CD4-positive, alpha-beta T cell treated with Interferon alpha-2 for 1 hour (primary cell): ENCODE measurements around the gene ACBD7.
A peak's percentile ranks its signal among the peaks of the same experiment; 100 is the strongest.

ENCODE experiments used
- DNase-seq, 2 donors: peaks; one replicate each; pipeline ENCODE4 v3.0.0-alpha.2; 2020 to 2022

The ACBD7 gene

DNA sequence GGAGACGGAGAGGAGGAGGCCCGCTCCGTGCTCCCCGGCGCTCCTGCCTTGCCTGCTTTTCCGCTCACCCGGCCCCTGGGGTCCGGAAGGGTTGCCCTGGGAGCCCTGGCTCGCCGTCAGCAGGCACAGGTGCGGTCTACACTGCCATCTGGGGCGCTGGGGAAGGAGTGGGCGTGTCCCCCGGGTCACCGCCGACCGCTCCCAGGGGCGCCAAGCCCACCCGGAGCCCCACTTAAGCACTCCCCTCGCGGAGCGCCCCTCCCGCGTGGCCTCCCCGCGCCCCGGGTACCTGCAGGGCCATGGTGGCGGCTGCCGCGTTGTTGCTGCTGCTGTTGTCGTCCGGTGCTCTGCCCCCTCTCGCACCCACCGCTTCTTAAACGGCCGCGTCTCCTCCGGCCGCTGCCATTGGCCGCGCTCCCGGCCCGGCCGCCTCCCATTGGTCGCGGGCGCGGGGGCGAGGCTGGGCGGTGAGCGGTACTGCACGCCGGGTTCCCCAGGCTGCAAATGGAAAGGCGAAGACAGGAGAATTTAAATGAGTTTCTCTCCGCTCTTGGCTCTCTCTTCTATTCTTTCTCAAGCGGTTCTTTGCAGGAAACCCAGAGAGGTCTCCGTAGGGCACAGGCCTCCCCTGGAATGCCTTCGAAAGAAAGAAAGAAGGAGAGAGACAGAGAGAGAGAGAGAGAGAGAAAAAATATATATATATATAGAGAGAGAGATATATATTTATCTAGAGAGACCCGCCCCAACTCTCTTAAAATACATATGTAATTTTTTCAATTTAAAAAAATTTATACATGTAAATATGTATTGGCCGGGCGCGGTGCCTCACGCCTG lies at the start of gene ACBD7:
Gene ACBD7, minus strand, starts transcription at position 349 of the 834 bp plus-strand sequence. Its CDS starts 48 bp downstream, at position 301.
- peak; percentile 71 to 83 for DNase-seq

DNA sequence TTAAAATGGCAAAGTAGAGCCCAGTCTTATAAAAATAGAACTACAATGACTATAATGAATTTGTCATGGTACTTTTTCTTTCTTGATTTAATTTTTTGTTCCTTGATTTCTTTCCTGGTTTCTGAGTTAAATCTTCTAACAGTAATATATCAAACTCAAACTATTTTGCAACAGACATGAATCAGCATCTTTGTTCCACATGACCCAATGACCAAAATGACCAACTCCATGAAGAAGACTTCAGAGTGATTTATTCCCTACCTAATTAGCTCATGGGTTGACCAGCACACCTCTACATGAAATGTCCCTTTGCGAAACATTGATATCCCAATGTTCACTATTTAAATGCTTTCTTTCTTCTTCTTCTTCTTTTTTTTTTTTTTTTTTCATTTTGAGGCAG lies 49.1 kb upstream of the ACBD7 start:
- DNase-seq, result no peak

DNA sequence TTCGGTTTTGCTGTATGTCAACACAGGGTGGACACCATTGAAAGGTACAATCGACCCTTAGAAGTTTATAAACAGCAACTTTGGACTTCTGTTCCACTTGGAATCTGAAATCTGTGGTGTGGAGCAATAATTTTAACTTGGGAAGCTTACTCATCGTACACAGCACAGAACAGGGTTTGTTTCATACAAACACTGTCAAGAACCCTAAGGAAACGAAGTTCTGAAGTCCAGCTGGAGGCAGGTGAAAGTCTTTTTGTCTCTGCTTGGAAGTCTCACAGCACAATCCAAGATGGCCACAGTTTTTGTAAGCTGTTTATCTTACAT lies 48.4 kb upstream of the ACBD7 start:
- no peak for DNase-seq

DNA sequence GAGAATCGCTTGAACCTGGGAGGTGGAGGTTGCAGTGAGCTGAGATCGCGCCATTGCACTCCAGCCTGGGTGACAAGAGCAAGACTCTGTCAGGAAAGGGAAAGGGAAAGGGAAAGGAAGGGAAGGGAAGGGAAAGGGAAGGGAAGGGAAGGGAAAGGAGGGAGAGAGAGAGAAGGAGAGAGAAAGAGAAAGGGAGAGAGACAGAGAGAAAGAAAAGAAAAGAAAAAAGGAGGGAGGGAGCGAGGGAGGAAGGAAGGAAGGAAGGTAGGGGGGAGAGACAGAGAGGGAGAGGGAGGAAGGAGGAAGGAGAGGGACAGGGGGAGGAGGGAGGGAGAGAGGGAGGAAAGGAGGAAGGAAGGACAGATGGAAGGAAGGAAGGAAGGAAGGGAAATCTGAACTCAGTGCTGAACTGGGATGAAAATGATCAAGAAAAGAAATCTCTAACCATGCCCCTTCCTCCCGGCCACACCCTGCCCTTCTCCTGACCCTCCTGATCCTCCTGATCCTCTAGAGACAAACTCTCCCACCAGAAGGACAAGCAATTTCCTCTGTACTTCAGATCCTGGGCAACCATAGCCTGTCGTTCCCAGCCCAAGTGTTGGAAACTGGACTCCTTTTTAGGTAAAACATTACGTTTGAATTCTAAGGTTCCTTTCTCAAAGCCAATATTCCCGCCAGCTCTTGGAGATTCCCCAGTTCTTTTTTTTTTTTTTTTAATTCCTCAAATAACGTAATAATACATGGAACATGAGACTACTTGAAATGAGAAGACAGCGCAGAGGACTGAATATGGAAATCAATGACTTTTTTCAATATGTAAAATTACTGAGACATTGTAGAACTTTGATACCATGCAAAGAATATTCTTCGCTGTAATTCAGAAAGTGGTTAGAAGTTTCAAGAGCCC lies 47.8 kb upstream of the ACBD7 start:
- no peak for DNase-seq

DNA sequence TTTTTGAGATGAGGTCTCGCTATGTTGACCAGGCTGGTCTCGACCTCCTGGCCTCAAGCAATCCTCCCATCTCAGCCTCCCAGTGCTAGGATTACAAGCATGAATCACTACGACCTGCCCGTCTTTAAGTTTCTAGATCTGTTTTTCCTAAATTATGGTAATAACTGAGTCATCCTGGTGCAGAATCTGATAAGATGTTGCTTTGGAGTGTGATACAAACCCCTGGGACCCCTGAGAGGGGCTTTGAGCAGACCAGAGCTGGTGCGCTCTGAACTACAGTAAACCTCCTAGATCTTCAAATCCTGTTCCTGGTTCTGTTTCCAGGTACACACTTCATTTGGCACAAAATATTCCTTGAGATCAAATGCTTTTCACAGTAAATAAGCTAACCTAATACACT lies 42.8 kb upstream of the ACBD7 start:
- no peak for DNase-seq

DNA sequence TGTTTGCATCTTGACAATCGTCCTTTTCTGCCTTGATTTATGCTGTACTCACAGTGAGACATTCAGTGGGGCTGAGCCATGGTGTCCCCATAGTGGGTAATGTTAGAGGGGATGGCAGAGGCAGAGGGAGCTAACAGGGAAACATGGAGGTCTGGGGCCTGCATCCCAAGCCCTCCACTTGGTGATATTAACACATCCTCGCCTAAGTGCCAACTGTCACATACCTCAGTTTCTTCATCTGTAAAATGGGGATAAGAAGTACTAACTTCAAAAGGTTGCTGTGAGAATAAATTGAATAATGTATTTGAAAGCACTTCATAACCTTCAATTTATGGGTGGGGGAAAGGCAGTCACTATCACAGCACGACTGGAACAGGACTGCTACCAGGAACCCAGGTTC lies 36.3 kb upstream of the ACBD7 start:
- DNase-seq, result no peak

DNA sequence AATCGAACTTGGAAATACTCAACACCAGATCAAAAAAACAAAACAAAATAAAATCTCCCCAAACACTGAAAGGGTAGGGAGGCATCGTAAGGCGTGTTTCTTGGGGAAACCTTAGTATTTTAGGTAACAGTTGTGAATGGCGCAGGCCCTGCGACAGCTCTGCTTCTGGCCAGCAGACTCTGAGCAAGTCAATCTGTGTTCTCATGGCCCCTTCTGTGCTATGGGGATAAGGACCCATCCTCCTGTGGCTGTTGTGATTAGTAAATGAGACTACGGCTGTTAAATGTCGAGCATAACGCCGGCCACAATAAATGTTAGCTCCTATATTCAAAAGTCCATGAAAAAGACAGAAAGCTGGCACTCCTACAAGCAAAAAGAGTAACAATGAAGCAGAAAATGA lies 35.6 kb upstream of the ACBD7 start:
- DNase-seq, result no peak

DNA sequence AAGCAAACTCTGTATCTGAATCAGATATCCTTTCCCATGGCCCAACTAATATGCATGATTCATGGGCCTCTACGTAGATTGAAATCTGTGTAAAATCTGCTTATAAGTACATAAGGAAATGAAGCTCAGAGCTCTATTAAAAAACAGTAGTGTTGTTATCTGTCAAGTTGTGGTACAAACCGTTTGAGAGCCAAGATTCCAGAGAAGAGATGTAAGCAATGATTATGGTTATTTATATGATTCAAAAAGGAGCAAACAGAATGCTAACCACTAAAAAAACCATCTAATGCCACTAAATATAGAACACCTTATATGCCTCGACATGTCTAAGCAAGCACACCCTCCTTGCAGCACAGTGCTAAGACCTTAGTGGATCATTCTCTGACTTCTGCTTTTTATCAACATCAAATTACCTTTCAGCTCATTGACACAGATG lies 35.2 kb upstream of the ACBD7 start:
- no peak for DNase-seq

DNA sequence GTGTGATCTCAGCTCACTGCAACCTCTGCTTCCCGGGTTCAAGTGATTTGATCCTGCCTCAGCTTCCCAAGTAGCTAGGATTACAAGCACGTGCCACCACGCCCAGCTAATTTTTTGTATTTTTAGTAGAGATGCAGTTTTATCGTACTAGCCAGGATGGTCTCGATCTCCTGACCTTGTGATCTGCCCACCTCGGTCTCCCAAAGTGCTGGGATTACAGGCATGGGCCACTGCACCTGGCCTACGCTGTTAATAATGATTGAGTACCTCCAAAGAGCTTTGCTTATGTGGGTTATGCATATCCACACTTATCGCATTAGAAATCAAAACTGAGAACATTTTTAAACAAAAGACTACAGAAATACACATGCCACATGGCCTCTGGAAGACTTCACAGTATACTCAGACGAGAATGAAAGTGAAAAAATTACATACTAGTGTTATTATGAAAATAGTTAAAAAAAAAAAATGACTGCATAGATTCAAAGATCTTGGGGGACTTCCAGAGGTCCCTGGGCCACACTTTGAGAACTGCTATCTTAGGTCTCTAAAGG lies 34.0 kb upstream of the ACBD7 start:
- no peak for DNase-seq

DNA sequence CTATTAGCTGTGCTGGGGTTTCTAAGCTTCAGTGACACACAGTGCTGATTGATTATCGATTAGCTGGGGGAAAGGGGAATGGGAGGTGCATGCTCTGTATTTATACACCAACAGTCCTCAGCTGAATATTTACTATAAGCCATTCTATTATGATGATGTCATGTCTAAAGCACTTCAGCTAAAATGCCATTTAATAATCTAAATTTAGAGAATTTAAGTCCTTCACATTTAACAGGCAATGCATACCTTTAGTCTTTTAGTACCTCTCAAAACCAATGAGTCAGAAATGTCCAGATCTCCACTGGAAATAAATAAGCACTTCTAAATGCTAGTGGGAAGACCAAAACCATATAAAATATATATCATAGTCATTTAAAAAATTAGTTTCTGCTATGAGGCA lies 33.1 kb upstream of the ACBD7 start:
- DNase-seq, result no peak

DNA sequence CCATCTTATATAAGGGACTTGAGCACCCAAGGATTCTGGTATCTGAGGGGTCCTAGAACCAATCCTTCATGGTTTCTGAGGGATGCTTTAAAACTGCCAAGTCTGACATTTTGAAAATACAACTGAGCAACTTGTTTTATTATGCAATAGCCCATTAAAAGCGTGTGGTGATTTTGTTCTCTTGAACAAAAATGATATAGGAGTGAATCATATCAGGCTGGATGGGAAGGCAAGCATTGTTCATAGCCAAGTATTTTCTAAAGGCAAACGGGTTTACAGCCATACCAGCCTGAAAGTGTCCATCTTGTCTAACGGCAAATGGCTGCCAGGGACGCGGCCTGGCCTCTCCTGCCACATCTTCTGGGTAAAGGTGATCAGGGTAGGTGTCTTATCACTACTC lies 31.9 kb upstream of the ACBD7 start:
- DNase-seq, result no peak

DNA sequence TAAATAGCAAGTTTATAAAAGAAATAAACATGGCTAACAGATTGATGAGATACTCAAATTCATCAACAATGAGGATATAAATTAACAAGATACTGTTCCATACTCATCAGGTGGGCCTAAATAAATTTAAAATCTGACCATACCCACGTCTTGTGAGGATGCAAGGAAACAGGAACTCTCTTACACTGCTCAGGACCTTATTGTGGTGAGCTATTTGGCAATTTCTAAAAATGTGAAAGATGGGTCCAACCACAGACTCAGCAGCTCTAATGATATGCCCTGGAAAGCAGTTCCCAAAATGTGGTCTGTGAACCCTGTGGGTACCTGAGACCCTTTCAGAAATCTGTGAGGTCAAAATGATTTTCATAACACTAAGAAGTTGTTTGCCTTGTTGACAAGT lies 30.0 kb upstream of the ACBD7 start:
- no peak for DNase-seq

DNA sequence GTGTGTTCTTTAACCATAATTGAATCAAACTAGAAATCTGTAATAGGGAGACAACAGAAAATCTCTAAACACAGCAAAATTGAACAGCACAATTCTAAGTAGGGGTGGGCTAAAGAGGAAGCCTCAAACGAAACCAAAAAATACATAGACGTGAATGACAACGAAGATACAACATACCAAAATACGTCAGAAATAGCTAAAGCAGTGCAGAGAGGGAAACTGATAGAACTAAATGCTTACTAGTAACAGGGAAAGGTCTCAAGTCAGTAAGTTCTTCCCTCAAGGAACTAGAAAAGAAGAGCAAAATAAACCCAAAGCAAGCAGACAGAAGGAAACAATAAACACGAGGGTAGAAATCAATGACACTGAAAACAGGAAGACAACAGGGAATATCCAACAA lies 27.6 kb upstream of the ACBD7 start:
- no peak for DNase-seq

DNA sequence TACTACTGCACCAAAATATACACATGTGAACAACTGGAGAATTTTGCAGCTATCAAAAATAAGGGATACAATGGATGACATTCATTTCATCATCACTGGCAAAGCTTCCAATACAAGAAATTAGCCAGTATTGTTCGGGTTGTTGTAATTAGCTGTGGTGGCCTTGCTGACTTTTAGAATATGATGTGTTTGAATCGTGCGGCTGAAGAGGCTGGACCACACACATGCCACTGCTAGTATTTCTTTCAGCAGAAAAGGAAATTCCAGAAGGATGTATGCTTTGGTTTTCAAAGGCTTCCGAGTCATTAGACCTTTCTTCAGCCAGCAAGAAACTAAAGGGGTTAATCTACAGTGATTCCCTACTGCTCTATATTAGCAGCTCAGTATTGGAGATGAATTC lies 25.2 kb upstream of the ACBD7 start:
- DNase-seq, result no peak

DNA sequence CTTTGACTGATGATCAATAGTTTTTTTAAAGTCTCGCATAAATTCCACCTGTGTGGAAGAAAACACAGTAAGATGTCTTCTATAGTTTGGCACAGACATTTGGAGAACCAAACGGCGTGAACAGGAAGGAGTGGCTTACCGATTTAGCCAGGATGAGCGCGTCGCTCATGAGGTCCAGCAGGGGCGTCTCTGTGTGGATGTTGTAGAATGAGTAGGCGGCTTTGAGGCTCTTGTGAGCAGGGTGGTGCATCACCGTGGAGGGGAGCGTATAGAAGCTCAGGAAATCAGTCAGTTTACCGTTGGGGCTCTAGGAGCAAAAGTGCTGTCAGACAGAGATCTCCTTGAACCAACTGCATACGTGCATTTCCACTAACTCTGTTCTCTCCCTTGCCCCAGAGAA lies 24.1 kb upstream of the ACBD7 start:
- DNase-seq, result no peak

DNA sequence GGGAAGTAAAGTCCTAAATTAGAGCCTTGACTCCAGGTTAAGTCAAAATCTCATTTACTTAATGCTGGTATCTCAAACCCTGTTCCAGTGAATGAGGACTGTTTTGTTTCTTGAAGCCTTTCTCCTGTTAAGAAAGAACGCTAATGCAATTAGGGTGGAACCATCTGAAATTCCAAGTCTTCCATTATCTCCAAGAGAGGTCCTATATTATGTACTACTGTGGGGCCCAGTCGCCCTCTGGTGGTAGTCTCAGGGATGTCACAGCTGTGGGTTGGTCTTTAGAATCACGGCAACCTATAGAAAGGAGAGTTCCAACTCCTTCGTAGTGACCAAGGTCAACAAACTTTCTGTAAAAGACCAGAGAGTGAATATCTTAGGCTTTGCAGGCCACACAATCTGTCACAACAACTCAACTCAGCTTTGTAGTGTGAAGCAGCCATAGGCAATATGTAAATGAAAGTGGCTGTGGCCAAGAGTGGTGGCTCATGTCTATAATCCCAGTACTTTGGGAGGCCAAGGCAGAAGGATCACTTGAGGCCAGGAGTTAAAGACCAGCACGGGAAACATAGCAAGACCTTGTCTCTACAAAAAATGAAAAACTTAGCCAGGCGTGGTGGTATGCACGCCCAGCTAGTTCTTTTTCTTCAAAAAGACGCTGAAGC lies 17.9 kb upstream of the ACBD7 start:
- DNase-seq, result peak; percentile 64 to 75

DNA sequence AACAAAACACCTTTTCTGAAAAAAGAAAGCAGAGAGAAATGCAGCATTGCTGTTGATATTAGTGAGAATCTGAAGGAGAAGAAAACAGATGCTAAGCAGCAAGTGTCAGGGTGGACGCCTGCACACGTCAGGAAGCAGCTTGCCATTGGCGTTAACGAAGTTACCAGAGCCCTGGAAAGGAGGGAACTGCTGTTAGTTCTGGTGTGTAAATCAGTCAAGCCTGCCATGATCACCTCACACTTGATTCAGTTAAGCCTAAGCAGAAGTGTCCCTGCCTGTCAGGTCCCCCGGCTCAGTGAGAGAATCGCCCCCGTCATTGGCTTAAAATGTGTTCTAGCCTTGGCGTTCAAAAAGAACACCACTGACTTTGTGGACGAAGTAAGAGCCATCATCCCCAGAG lies 14.9 kb upstream of the ACBD7 start:
- no peak for DNase-seq

DNA sequence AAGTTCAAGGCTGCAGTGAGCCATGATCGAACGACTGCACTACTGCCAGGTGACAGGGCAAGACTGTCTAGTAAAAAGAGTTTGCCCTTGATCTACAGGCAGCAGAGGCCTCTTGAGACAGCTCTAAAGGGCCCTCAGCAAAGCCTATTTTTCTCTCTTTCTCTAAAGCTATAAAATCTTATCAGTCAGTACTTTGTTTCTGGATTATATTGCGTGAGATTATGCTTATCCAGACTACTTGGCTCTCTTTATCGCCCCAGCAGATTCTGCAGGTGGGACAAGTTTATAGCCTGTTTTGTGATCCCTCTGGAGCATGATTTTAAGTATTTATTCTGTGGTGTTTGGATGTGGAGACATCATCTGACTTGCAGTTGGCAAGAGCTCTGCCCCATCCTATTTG lies 11.3 kb upstream of the ACBD7 start:
- DNase-seq, result no peak

DNA sequence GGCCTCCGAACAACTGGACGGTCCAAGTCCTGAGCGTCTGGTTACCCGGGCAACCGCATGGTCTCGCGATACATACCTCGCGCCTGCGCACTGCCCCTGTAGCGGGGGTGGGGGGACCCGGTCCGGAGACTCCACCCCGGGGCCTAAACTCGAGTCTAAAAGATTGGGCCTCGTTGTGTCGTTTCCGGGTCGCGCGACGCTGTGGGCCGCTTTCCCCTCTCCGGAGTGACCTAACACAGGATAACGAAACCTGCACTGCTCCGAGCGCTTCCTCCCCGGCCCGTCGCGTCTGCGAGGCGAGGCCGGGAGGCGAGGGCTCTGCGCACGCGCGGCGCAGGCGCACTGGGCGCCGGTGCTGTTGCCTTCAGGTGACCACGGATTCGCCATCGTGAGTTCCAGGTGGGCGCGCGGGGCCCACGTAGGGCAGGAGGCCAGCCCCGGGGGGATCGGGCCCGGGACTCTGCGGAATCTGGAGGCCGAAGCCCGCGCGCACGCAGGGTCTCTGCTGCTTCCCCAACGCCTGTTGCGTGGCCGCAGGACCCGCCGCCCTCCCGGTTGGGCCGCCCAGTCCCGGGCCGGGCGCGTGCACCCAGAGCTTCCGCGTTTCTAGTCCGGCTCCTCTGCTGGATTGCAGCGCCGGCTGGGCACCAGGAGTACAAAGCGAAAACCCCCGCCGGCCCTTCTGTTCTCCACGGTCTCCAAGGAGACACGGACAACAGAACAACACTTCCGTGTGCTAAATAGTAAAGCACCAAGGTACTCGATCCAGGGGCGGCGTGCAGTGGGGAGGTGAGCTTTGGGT lies 8.6 kb upstream of the ACBD7 start, which contains the start of gene RPP38:
Gene RPP38, plus strand, starts transcription at position 345 of the 802 bp plus-strand sequence. CDS start 5,960 bp downstream, outside the sequence.
- DNase-seq, result peak; percentile 93 to 95

DNA sequence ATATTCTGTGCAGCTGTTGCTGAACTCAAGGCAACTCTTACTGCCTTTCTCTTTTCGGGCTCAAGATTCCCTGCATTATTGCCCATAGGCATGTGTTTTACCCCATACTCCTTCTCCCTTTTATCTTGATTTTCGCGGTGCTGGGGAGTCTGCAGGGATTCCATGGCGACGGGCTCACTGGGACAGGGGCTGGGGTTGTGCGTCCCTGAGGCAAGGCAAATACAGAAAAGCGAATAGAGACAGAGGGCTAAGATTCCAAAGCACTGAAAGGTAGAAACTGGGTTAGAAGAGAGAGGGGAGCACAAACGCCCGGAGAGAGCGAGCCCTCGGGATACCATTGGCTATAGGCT lies 8.1 kb upstream of the ACBD7 start:
- no peak for DNase-seq

DNA sequence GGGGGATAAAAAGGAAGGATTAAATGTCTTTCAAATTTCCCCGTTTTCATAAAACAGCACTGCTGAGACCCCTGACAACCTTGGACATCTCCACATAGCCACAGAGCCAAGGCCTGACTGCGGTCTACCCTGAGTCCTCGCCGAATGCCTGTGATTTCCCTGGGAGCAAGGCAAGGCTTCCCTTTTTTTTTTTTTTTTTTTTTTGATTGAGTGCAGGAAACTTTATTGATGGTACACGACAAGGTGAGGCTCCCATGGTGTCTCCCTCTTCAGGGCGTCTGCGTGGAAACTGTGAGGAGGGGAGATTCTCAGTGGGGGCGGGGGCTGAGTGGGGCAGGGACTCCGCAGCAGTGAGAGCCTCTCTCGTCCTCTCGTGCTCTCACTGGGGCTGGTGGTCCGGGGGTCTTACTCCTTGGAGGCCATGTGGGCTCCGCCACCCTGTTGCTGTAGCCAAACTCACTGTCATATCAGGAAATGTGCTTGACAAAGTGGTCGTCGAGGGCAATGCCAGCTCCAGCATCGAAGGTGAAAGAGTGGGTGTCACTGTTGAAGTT lies 4.4 kb upstream of the ACBD7 start:
- DNase-seq, result no peak

DNA sequence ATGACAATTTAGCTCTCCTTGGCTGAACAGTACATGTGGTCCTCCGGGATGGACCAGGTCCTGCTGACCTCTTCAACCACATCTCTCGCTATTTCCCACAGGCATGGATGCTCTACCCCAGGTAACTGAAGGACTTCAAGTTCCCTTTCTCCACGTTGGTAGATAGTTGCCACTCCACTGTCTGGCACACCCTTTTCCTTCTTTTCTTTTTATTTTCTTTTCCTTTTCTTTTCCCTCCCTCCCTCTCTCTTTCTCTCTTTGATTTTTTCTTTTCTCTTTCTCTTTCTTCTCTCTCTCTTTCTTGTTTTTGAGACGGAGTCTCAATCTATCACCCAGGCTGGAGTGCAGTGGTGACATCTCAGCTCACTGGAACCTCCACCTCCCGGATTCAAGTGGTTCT lies 2.8 kb upstream of the ACBD7 start:
- no peak for DNase-seq
